AG09319 (cell line): ENCODE data around the gene GPR162.

ENCODE experiments used
- DNase-seq: peaks from one replicate; pipeline ENCODE4 v3.0.0-alpha.2; 2010; ENCODE audit warnings: low read depth; ENCODE audit errors: extremely low read depth
- TF ChIP-seq, protein P1 (sequence below): IDR thresholded peaks from 2 replicates; pipeline ENCODE4 v1.5.1; 2011; ENCODE audit warnings: low read depth, mild to moderate bottlenecking, inconsistent platforms, low read length, moderate library complexity

Gene GPR162

DNA sequence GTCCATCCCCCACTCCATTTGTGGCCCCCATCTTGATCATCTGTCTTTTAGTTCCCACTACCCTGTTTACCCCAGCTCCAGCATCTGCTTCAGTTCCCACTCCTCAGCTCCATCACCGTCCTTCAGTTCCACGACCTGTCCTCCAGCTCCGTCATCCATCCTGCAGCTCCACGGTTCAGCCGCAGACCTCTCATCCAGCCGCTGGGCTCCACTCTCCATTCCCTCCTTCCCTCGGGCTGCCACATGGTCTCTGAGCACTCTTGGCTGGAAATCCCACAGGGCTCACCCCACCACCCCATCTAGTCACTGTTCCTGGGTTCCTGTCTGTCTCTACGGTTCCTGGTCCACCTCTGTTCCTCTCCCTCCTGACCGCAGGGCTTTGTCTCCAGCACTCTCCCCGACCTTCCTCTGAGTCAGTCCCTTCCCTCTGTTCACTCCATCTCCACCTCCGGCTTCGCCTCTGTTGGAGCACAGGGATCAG is 3.3 kb downstream of the GPR162 start:
- DNase-seq: no peak
- TF ChIP-seq, protein P1, sequence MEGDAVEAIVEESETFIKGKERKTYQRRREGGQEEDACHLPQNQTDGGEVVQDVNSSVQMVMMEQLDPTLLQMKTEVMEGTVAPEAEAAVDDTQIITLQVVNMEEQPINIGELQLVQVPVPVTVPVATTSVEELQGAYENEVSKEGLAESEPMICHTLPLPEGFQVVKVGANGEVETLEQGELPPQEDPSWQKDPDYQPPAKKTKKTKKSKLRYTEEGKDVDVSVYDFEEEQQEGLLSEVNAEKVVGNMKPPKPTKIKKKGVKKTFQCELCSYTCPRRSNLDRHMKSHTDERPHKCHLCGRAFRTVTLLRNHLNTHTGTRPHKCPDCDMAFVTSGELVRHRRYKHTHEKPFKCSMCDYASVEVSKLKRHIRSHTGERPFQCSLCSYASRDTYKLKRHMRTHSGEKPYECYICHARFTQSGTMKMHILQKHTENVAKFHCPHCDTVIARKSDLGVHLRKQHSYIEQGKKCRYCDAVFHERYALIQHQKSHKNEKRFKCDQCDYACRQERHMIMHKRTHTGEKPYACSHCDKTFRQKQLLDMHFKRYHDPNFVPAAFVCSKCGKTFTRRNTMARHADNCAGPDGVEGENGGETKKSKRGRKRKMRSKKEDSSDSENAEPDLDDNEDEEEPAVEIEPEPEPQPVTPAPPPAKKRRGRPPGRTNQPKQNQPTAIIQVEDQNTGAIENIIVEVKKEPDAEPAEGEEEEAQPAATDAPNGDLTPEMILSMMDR: no peak

DNA sequence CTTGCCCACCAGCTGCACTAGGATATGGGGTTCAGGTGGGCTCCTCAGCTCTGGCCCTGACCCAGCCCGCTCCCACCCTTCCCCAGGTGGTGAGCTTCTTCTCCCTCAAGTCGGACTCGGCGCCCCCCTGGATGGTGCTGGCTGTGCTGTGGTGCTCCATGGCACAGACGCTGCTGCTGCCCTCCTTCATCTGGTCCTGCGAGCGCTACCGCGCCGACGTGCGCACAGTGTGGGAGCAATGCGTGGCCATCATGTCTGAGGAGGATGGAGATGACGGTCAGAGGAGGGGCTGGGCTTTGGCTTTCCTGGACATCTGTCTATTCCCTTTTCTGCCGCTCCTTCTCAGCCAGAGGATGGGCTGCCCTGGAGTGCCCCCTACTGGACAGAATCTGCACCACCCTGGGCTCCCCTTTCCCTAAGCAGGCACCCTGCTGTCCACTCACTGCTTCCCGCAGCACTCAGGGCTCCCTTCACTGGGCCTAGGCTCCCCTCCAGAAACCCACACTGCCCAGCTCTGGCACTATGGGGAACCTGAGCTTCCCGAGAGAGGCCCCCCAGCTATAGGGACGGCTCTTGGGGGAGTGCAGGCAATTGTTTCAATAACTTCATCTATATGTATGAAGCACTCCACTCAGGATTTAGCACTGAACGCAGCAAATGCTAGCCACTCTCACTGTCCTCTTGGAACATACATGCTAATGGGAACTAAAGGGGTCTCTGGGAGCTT is 3.9 kb downstream of the GPR162 start:
- TF ChIP-seq, protein P1: peak; percentile 94
- DNase-seq: peak; percentile 60

DNA sequence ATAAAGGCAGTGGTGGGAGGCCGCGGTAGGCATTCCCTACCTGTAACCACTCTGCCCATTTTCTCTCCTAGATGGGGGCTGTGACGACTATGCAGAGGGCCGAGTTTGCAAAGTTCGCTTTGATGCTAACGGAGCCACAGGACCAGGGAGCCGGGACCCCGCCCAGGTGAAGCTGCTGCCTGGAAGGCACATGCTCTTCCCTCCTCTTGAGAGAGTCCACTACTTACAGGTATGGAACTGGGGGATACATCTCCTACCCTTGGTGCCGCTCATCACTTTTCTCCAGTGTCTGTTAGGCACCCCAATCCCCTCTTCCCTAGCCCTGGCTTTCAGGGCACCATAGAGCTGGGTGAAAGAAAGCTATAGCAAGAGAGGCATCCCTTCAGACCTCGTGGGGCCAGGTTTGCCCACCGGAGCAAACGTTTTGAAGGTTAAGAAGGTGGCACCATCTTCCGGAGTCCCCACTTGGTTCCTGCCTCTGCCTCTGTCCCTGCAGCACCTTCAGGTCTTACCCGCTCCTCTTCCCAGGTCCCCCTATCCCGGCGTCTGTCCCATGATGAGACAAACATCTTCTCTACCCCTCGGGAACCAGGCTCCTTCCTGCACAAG is 4.6 kb downstream of the GPR162 start:
- DNase-seq: no peak
- TF ChIP-seq, protein P1: no peak

DNA sequence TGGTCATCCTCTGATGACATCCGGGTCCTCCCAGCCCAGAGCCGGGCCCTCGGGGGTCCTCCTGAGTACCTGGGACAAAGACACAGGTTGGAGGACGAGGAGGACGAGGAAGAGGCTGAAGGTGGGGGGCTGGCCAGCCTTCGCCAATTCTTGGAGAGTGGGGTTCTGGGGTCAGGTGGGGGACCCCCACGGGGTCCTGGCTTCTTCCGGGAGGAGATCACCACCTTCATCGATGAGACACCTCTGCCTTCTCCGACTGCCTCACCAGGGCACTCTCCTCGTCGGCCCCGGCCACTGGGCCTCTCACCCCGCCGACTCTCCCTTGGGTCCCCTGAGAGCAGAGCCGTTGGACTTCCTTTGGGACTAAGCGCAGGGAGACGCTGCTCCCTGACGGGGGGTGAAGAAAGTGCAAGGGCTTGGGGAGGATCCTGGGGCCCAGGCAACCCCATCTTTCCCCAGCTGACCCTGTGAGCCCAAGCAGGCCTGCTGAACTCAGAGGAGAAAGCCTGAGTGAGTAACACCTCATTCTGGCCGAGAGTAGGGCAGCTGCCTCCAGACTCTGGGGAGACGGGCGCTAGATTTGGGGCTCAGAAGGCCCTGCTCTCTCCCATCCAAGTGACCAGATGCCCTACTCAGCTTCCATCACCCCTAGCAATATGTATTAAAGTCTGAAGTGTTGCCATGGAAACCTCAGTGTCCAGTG is 5.3 kb downstream of the GPR162 start:
- no peak for DNase-seq
- TF ChIP-seq, protein P1: no peak

DNA sequence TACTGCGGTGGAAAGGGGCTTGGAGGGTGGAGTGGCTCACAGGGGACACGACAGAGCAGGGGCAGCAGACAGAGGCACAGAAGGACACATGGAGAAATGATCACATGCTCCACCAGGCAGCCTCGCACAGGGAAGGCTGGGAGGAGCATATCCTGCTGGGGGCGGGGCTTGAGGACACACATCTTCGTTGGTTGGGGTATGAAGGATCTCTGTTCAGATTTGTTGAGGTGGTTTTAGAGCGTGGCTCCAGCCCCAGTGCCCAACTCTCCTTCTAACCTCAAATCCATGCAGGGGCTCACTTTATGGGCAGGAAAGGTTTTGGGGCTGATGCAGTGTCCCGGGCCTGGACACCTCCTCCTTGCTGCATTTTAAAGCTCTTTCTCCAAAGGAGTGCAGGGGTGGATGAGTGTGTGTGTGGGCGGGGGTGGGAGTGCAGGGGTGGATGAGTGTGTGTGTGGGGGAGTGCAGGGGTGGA is 5.9 kb downstream of the GPR162 start:
- DNase-seq: peak; percentile 35
- TF ChIP-seq, protein P1: no peak

DNA sequence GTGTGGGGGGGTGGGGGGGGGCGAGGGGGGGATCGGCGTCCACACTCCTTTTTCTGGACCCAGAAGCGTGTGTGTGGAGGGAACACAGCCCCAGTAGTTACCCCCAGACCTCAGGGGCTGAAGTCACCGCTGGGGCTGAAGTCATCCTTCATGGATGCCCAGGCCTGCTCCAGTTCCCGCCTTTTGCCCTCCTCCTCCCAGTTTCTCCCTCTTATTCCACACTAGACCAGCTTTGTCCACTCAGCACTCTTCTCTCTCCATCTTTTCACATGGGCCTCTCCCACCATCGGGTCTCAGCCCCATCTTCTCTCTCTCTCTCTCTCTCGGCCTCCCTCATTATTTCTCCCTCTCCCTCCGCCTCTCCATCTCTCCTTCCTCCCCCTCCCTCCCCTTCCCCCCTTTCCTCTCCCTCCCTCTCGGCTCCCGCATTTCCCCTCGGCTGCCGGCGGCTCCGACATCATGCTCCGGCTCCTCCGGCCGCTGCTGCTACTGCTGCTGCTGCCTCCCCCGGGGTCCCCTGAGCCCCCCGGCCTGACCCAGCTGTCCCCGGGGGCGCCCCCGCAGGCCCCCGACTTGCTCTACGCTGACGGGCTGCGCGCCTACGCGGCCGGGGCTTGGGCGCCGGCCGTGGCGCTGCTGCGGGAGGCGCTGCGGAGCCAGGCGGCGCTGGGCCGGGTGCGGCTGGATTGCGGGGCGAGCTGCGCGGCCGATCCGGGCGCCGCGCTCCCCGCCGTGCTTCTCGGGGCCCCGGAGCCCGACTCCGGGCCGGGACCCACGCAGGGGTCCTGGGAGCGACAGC is 6.6 kb downstream of the GPR162 start, which contains the start of gene P3H3:
TSS of gene P3H3 (plus strand) at position 426 of the 799 bp plus-strand sequence. CDS start at position 460, 34 bp downstream.
- TF ChIP-seq, protein P1: no peak; the same call in 1 of the 2 replicates
- no peak for DNase-seq
